ENCODE measurements around the gene PALS1. TPM values are rescaled to one million over a fixed set of nuclear protein-coding genes. Genes with fewer than 3 reads are reported as not detected.

The PALS1 gene
- total and polyA plus RNA-seq, 2 donors (not counting 1 experiment from before 2014, with no cell fraction given), result 2.6 to 17.0 TPM

- peak overlapping the region; percentile 89 for H3K27ac Mint-ChIP-seq
- under 1% methylated on average over 54 of the region's 54 CpGs for WGBS (ENCODE audit: insufficient coverage)
- POLR2A ChIA-PET, result interaction anchor here (0.6 kb wide), 1 partner anchor 732 kb away, joined by 4 read pairs; no protein-coding TSS in a partner anchor
These were observed 241 bp upstream of the PALS1 start for GRCh38 chr14:67240978-67241410.

More at GRCh38 chr14:67240978-67241410, 241 bp upstream of the PALS1 start:
- Mint-ChIP-seq H3K4me3 (peak overlapping the region; percentile 80), H3K4me1 (peaks cover 15% of the 10 kb centered on the region), H3K9me3 (ENCODE audit: insufficient read depth) (no peaks in the 10 kb centered on the region), H3K27me3 (no peaks in the 10 kb centered on the region)
- peak overlapping the region; percentile 95 for H3K9ac ChIP-seq (ENCODE audit: low read length)
- H4K20me1 ChIP-seq (ENCODE audit: control insufficient read depth, insufficient read depth, low read length, poor library complexity, severe bottlenecking), result no peaks in the 10 kb centered on the region
- peak overlapping the region; percentile 90 for H2AFZ ChIP-seq (ENCODE audit: insufficient read depth, low read depth, low read length, poor library complexity, severe bottlenecking)
- H3K4me1 ChIP-seq (ENCODE audit: control insufficient read depth in 2 of 2, insufficient read depth in 2 of 2, low read length in 2 of 2), result peaks cover 9 to 10% of the 10 kb centered on the region in 2 donors
- CTCF ChIA-PET, result interaction anchor here (1.9 kb wide), 1 partner anchor 45 kb away, joined by 6 read pairs; no protein-coding TSS in a partner anchor
- H3K36me3 ChIP-seq (replicated peaks in 1 of 2; ENCODE audit: control extremely low read depth in 1 of 2, control insufficient read depth in 1 of 2, extremely low read depth in 1 of 2, insufficient read depth in 2 of 2, low read length in 1 of 2), result no peaks in the 10 kb centered on the region
- TF ChIP-seq EZH2 (IDR thresholded peaks at IDR 0.05; ENCODE audit: borderline replicate concordance, insufficient read depth, low read depth, low read length, poor library complexity, severe bottlenecking), result no peak
- TF ChIP-seq CTCF (IDR thresholded peaks at IDR 0.05), result no peak
- H3K27me3 ChIP-seq (replicated peaks in 1 of 4; ENCODE audit: control extremely low read depth in 1 of 4, control insufficient read depth in 3 of 4, insufficient read depth in 4 of 4, low read length in 3 of 4), result no peaks in the 10 kb centered on the region
- intact Hi-C loops (cut with micrococcal nuclease), result loop anchor here (1.0 to 10.0 kb wide), 3 partner anchors 119 to 1826 kb away; partner anchors contain the start of genes EIF2S1, FUT8 and GPHN
- H3K79me2 ChIP-seq (ENCODE audit: control insufficient read depth, insufficient read depth, low read length), result peaks cover 11% of the 10 kb centered on the region
- peak; percentile 93 for ATAC-seq (ENCODE audit: low read depth)
- H3K4me2 ChIP-seq (replicated peaks; ENCODE audit: low read depth, low read length, poor library complexity, severe bottlenecking), result peak overlapping the region; percentile 83
- peak overlapping the region; percentile 56 to 94 (median 77) for H3K4me3 ChIP-seq (ENCODE audit: control extremely low read depth in 1 of 5, extremely low read depth in 1 of 5, insufficient read depth in 1 of 5, low read depth in 2 of 5, low read length in 4 of 5)
- H3K9me3 ChIP-seq (ENCODE audit: control extremely low read depth in 1 of 3, control insufficient read depth in 2 of 3, insufficient read depth in 1 of 3, low read length in 2 of 3), result no peaks in the 10 kb centered on the region
- peak overlapping the region; percentile 65 to 77 for H3K27ac ChIP-seq (ENCODE audit: low read length in 2 of 2)
- DNase-seq, result peak; percentile 95
